HEK293 (cell line): ENCODE results near the gene VASP.

ENCODE experiments used
- GLI2 ChIP-seq: fragments of 450-650 bp; formaldehyde crosslinking; IDR thresholded peaks from 2 replicates; pipeline ENCODE4; 2017; ENCODE audit warnings: missing biosample characterization, missing genetic modification characterization, low read depth, borderline replicate concordance
- GLIS2 ChIP-seq: fragments of 450-650 bp; formaldehyde crosslinking; IDR thresholded peaks from 2 replicates; pipeline ENCODE4 v1.5.1; 2016; ENCODE audit warnings: missing biosample characterization, missing genetic modification characterization
- MZF1 ChIP-seq: fragments of 450-650 bp; formaldehyde crosslinking; IDR thresholded peaks from 2 replicates; pipeline ENCODE4 v1.5.1; 2017; ENCODE audit warnings: missing biosample characterization, missing genetic modification characterization, borderline replicate concordance
- ZFP3 ChIP-seq: fragments of 450-650 bp; formaldehyde crosslinking; IDR thresholded peaks from 2 replicates; pipeline ENCODE4 v1.5.1; 2016; ENCODE audit warnings: low read depth, missing biosample characterization, missing genetic modification characterization
- ZNF140 ChIP-seq: fragments of 450-650 bp; formaldehyde crosslinking; IDR thresholded peaks from 2 replicates; pipeline ENCODE4 v1.5.1; 2016; ENCODE audit warnings: missing biosample characterization, missing genetic modification characterization
- ZNF155 ChIP-seq: fragments of 450-650 bp; formaldehyde crosslinking; IDR thresholded peaks from 2 replicates; pipeline ENCODE4 v1.5.1; 2016; ENCODE audit warnings: missing biosample characterization, missing genetic modification characterization
- ZNF214 ChIP-seq: fragments of 450-650 bp; formaldehyde crosslinking; IDR thresholded peaks from 2 replicates; pipeline ENCODE4 v1.5.1; 2017; ENCODE audit warnings: missing biosample characterization, mild to moderate bottlenecking, missing genetic modification characterization, borderline replicate concordance
- ZNF350 ChIP-seq: fragments of 450-650 bp; formaldehyde crosslinking; IDR thresholded peaks from 2 replicates; pipeline ENCODE4 v1.5.0; 2017; ENCODE audit warnings: missing biosample characterization, mild to moderate bottlenecking, missing genetic modification characterization
- ZNF416 ChIP-seq: fragments of 450-650 bp; formaldehyde crosslinking; IDR thresholded peaks from 2 replicates; pipeline ENCODE4 v1.5.1; 2016; ENCODE audit warnings: missing biosample characterization, missing genetic modification characterization
- ZNF544 ChIP-seq: fragments of 450-650 bp; formaldehyde crosslinking; IDR thresholded peaks from 2 replicates; pipeline ENCODE4 v1.5.0; 2017; ENCODE audit warnings: missing biosample characterization, missing genetic modification characterization
- ZNF610 ChIP-seq: fragments of 450-650 bp; formaldehyde crosslinking; IDR thresholded peaks from 2 replicates; pipeline ENCODE4 v1.5.1; 2016; ENCODE audit warnings: missing biosample characterization, missing genetic modification characterization, borderline replicate concordance
- ZNF623 ChIP-seq: fragments of 450-650 bp; formaldehyde crosslinking; IDR thresholded peaks from 2 replicates; pipeline ENCODE4 v1.5.1; 2016; ENCODE audit warnings: missing biosample characterization, missing genetic modification characterization
- ZNF658 ChIP-seq: fragments of 450-650 bp; formaldehyde crosslinking; IDR thresholded peaks from 2 replicates; pipeline ENCODE4; 2016; ENCODE audit warnings: missing biosample characterization, missing genetic modification characterization
- ZNF660 ChIP-seq: fragments of 450-650 bp; IDR thresholded peaks from 2 replicates; pipeline ENCODE4 v1.5.1; 2018; ENCODE audit warnings: missing biosample characterization, mild to moderate bottlenecking, missing genetic modification characterization
- ZNF707 ChIP-seq: fragments of 450-650 bp; formaldehyde crosslinking; IDR thresholded peaks from 2 replicates; pipeline ENCODE4 v1.5.1; 2016; ENCODE audit warnings: missing biosample characterization, missing genetic modification characterization
- ZNF777 ChIP-seq: fragments of 450-650 bp; formaldehyde crosslinking; IDR thresholded peaks from 2 replicates; pipeline ENCODE4 v1.5.1; 2017; ENCODE audit warnings: missing biosample characterization, missing genetic modification characterization, borderline replicate concordance
- ZNF843 ChIP-seq: fragments of 450-650 bp; formaldehyde crosslinking; IDR thresholded peaks from 2 replicates; pipeline ENCODE4 v1.5.1; 2016; ENCODE audit warnings: missing biosample characterization, missing genetic modification characterization
- TF ChIP-seq, protein P1 (sequence below): fragments of 450-650 bp; formaldehyde crosslinking; IDR thresholded peaks from 2 replicates; pipeline ENCODE4 v1.5.1; 2017; ENCODE audit warnings: missing biosample characterization, missing genetic modification characterization
- TF ChIP-seq, protein P2 (sequence below): fragments of 450-650 bp; formaldehyde crosslinking; IDR thresholded peaks from 2 replicates; pipeline ENCODE4 v1.5.1; 2016; ENCODE audit warnings: missing biosample characterization, missing genetic modification characterization
- TF ChIP-seq, protein P3 (sequence below): fragments of 450-650 bp; formaldehyde crosslinking; IDR thresholded peaks from 2 replicates; pipeline ENCODE4 v1.5.1; 2016; ENCODE audit warnings: missing biosample characterization, missing genetic modification characterization
- TF ChIP-seq, protein P4 (sequence below): fragments of 450-650 bp; formaldehyde crosslinking; optimal IDR thresholded peaks from 2 replicates; pipeline ENCODE3; 2016; ENCODE audit warnings: missing biosample characterization, mild to moderate bottlenecking, missing genetic modification characterization
- TF ChIP-seq, protein P5 (sequence below): fragments of 450-650 bp; formaldehyde crosslinking; IDR thresholded peaks from 2 replicates; pipeline ENCODE4 v1.5.1; 2016; ENCODE audit warnings: missing biosample characterization, missing genetic modification characterization, low read depth
- TF ChIP-seq, protein P6 (sequence below): fragments of 450-650 bp; formaldehyde crosslinking; IDR thresholded peaks from 2 replicates; pipeline ENCODE4 v1.5.1; 2017; ENCODE audit warnings: missing biosample characterization, missing genetic modification characterization
- TF ChIP-seq, protein P7 (sequence below): sonication (generic); formaldehyde crosslinking; IDR thresholded peaks from 2 replicates; pipeline ENCODE4 v1.8.1; 2022; ENCODE audit warnings: mild to moderate bottlenecking, moderate library complexity, missing genetic modification reagents

Gene VASP

DNA sequence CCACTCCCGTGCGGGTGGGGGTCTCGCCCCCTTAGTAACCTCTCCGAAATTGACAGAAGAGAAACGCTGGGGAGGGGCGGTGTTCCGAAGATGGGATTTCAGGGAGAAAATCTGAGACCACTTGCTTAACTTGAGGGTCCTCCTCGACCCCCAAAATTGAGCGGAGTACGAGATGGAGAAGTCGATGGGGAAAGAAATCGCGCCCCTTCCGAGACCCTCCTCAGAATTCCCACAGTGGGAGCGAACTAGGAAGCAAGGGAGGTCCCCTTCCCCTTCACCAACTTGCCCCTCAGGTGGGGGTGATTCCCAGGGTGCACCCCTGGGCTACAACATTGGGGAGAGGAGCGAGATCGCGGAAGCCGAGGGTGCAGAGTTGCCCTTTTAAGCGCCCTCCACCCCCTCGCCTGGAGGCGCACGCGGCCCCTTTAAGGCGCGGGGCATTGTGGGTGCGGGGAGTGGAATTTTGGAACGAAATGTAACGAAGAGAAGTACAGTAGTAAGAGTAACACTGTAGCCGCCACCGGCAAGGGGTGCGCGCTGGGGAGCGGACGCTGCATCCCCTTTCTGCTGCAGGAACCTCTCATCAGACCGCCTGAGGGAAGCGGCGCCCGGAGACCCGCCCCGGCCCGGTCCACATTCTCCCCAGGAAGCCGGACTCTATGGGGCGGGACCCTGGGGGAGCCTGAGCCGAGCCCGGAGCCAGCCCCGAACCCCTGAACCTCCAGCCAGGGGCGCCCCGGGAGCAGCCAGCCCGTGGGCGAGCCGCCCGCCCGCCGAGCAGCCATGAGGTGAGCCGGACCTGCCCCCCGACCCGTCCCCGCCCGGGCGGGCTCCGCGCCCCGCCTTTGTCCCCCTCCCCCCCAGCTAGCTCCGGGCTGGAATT is at the start of gene VASP (continued):
- TF ChIP-seq, protein P1, sequence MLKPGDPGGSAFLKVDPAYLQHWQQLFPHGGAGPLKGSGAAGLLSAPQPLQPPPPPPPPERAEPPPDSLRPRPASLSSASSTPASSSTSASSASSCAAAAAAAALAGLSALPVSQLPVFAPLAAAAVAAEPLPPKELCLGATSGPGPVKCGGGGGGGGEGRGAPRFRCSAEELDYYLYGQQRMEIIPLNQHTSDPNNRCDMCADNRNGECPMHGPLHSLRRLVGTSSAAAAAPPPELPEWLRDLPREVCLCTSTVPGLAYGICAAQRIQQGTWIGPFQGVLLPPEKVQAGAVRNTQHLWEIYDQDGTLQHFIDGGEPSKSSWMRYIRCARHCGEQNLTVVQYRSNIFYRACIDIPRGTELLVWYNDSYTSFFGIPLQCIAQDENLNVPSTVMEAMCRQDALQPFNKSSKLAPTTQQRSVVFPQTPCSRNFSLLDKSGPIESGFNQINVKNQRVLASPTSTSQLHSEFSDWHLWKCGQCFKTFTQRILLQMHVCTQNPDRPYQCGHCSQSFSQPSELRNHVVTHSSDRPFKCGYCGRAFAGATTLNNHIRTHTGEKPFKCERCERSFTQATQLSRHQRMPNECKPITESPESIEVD (tag by site-specific recombination) = no peak
- TF ChIP-seq ZNF777 = no peak
- no peak for TF ChIP-seq ZNF155 (tag by site-specific recombination)
- no peak for TF ChIP-seq ZFP3 (tag by site-specific recombination)
- TF ChIP-seq, protein P2, sequence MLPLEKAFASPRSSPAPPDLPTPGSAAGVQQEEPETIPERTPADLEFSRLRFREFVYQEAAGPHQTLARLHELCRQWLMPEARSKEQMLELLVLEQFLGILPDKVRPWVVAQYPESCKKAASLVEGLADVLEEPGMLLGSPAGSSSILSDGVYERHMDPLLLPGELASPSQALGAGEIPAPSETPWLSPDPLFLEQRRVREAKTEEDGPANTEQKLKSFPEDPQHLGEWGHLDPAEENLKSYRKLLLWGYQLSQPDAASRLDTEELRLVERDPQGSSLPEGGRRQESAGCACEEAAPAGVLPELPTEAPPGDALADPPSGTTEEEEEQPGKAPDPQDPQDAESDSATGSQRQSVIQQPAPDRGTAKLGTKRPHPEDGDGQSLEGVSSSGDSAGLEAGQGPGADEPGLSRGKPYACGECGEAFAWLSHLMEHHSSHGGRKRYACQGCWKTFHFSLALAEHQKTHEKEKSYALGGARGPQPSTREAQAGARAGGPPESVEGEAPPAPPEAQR (tag by site-specific recombination) = no peak
- TF ChIP-seq, protein P3, sequence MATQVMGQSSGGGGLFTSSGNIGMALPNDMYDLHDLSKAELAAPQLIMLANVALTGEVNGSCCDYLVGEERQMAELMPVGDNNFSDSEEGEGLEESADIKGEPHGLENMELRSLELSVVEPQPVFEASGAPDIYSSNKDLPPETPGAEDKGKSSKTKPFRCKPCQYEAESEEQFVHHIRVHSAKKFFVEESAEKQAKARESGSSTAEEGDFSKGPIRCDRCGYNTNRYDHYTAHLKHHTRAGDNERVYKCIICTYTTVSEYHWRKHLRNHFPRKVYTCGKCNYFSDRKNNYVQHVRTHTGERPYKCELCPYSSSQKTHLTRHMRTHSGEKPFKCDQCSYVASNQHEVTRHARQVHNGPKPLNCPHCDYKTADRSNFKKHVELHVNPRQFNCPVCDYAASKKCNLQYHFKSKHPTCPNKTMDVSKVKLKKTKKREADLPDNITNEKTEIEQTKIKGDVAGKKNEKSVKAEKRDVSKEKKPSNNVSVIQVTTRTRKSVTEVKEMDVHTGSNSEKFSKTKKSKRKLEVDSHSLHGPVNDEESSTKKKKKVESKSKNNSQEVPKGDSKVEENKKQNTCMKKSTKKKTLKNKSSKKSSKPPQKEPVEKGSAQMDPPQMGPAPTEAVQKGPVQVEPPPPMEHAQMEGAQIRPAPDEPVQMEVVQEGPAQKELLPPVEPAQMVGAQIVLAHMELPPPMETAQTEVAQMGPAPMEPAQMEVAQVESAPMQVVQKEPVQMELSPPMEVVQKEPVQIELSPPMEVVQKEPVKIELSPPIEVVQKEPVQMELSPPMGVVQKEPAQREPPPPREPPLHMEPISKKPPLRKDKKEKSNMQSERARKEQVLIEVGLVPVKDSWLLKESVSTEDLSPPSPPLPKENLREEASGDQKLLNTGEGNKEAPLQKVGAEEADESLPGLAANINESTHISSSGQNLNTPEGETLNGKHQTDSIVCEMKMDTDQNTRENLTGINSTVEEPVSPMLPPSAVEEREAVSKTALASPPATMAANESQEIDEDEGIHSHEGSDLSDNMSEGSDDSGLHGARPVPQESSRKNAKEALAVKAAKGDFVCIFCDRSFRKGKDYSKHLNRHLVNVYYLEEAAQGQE = no peak
- peak; percentile 89 for TF ChIP-seq MZF1 (tag by site-specific recombination)
- TF ChIP-seq ZNF140 (tag by site-specific recombination) = no peak
- TF ChIP-seq, protein P4, sequence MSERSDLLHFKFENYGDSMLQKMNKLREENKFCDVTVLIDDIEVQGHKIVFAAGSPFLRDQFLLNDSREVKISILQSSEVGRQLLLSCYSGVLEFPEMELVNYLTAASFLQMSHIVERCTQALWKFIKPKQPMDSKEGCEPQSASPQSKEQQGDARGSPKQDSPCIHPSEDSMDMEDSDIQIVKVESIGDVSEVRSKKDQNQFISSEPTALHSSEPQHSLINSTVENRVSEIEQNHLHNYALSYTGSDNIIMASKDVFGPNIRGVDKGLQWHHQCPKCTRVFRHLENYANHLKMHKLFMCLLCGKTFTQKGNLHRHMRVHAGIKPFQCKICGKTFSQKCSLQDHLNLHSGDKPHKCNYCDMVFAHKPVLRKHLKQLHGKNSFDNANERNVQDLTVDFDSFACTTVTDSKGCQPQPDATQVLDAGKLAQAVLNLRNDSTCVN (tag by site-specific recombination) = peak; percentile 64
- TF ChIP-seq ZNF658 (tag by site-specific recombination) = no peak
- TF ChIP-seq, protein P5, sequence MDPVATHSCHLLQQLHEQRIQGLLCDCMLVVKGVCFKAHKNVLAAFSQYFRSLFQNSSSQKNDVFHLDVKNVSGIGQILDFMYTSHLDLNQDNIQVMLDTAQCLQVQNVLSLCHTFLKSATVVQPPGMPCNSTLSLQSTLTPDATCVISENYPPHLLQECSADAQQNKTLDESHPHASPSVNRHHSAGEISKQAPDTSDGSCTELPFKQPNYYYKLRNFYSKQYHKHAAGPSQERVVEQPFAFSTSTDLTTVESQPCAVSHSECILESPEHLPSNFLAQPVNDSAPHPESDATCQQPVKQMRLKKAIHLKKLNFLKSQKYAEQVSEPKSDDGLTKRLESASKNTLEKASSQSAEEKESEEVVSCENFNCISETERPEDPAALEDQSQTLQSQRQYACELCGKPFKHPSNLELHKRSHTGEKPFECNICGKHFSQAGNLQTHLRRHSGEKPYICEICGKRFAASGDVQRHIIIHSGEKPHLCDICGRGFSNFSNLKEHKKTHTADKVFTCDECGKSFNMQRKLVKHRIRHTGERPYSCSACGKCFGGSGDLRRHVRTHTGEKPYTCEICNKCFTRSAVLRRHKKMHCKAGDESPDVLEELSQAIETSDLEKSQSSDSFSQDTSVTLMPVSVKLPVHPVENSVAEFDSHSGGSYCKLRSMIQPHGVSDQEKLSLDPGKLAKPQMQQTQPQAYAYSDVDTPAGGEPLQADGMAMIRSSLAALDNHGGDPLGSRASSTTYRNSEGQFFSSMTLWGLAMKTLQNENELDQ (tag by site-specific recombination) = no peak
- TF ChIP-seq ZNF416 = no peak
- TF ChIP-seq GLIS2 (tag by site-specific recombination) = peak; percentile 55; the same call in 1 of the 2 replicates
- no peak for TF ChIP-seq ZNF707 (tag by site-specific recombination)
- TF ChIP-seq GLI2 (tag by site-specific recombination) = no peak
- no peak for TF ChIP-seq ZNF350 (tag by site-specific recombination)
- TF ChIP-seq, protein P6, sequence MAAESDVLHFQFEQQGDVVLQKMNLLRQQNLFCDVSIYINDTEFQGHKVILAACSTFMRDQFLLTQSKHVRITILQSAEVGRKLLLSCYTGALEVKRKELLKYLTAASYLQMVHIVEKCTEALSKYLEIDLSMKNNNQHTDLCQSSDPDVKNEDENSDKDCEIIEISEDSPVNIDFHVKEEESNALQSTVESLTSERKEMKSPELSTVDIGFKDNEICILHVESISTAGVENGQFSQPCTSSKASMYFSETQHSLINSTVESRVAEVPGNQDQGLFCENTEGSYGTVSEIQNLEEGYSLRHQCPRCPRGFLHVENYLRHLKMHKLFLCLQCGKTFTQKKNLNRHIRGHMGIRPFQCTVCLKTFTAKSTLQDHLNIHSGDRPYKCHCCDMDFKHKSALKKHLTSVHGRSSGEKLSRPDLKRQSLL (tag by site-specific recombination) = 0 out of 2 replicates have a peak, but pooled peaks have one; percentile 12
- 0 out of 2 replicates have a peak, but pooled peaks have one; percentile 41 for TF ChIP-seq ZNF610 (tag by site-specific recombination)
- no peak for TF ChIP-seq ZNF544 (tag by site-specific recombination)
- TF ChIP-seq ZNF214 (tag by site-specific recombination) = no peak
- peak; percentile 40; the same call in 1 of the 2 replicates for TF ChIP-seq ZNF660
- 0 out of 2 replicates have a peak, but pooled peaks have one; percentile 41 for TF ChIP-seq ZNF843 (tag by site-specific recombination)
- no peak for TF ChIP-seq ZNF623 (tag by site-specific recombination)
- TF ChIP-seq, protein P7, sequence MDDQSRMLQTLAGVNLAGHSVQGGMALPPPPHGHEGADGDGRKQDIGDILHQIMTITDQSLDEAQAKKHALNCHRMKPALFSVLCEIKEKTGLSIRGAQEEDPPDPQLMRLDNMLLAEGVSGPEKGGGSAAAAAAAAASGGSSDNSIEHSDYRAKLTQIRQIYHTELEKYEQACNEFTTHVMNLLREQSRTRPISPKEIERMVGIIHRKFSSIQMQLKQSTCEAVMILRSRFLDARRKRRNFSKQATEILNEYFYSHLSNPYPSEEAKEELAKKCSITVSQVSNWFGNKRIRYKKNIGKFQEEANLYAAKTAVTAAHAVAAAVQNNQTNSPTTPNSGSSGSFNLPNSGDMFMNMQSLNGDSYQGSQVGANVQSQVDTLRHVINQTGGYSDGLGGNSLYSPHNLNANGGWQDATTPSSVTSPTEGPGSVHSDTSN = no peak
